Activated CD4-positive, alpha-beta T cell treated with anti-CD3 and anti-CD28 coated beads, Interleukin-2, amount 10 ng/mL, durations not matched to agents 7 days and 5 days (primary cell): ENCODE measurements around the gene ANKS3. TPM values are rescaled to one million over a fixed set of nuclear protein-coding genes. Genes with fewer than 3 reads are reported as not detected.
"Not testable (repeated sequence)": the region's sequence is repeated elsewhere in the genome, so short reads cannot be mapped to it uniquely, and the experiment has no call there.

Experiments
- CTCF ChIA-PET: fragments of 350-600 bp; sonication (Branson Sonifier 250); formaldehyde crosslinking; loops from one replicate; lab custom pipeline; 2021; ENCODE audit warnings: antibody characterized with exemption; lab: Charles Lee
- POLR2A ChIA-PET: fragments of 350-600 bp; sonication (Branson Sonifier 250); formaldehyde crosslinking; loops from one replicate; lab custom pipeline; 2021; ENCODE audit warnings: antibody characterized with exemption; lab: Charles Lee
- DNase-seq: peaks from one replicate; pipeline ENCODE4 v3.0.0-alpha.2; 2020
- H3K27ac Mint-ChIP-seq: one replicate; pipeline ENCODE4 v1.8.0; 2021; ENCODE audit warnings: mild to moderate bottlenecking, moderate library complexity, mixed read lengths
- H3K27me3 Mint-ChIP-seq: one replicate; pipeline ENCODE4 v1.8.0; 2021; ENCODE audit warnings: mixed read lengths
- H3K36me3 Mint-ChIP-seq: one replicate; pipeline ENCODE4 v1.8.0; 2021; ENCODE audit warnings: low read depth, mixed read lengths
- H3K4me1 Mint-ChIP-seq: one replicate; pipeline ENCODE4 v1.8.0; 2021; ENCODE audit warnings: mixed read lengths
- H3K4me3 Mint-ChIP-seq: one replicate; pipeline ENCODE4 v1.8.0; 2021; ENCODE audit warnings: mild to moderate bottlenecking, moderate library complexity, mixed read lengths
- H3K9me3 Mint-ChIP-seq: one replicate; pipeline ENCODE4 v1.8.0; 2021; ENCODE audit warnings: mixed read lengths
- total RNA-seq, 2 experiments: library from RNA; stranded (reverse); gene quantifications; one replicate each; pipeline ENCODE4 v1.2.3, GENCODE V29; 2021

The ANKS3 gene
- total RNA-seq, 2 experiments from 2014 or later: 12.4 to 16.7 TPM

DNA sequence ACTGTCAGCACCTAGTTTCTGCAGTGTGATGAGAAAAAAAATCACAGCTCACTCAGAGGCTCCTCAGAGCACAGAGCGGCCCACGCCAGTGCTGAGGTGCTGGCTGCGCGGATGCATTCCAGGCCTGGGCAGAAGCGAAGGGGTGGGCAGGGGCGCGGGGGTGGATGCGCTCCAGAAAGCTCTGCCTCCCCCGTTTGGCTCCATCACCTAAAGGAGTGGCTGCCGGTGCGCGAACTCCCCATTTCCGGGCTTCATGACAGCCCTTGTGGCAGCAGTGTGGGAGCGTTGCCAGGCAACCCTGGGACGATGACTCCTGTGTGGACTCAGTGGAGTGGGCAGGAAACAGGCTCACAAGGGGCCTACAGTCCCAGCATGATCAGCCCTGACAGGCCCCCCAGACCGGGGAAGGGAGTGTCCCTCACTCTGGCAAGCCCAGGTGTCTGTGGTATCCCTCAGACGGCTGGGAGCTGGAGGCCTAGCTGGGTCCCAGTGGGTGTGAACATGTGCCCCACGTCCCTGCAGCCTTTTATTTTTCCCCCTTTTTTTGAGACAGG, 73.5 kb downstream of the ANKS3 start:
- Mint-ChIP-seq H3K27ac (peak overlapping the region; percentile 88), H3K4me1 (peaks cover 69% of the 10 kb centered on the region), H3K9me3 (no peaks in the 10 kb centered on the region), H3K36me3 (peaks cover 39% of the 10 kb centered on the region), H3K4me3 (peak overlapping the region; percentile 22), H3K27me3 (no peaks in the 10 kb centered on the region)
- DNase-seq: peak; percentile 86
- ChIA-PET CTCF (interaction anchor here (0.6 to 3.2 kb wide), 6 partner anchors 10 to 432 kb away, joined by 3 to 18 read pairs (median 4); partner anchors contain the start of gene MGRN1), POLR2A (interaction anchor here (0.6 kb wide), 1 partner anchor 13 kb away, joined by 3 read pairs; no protein-coding TSS in a partner anchor)

DNA sequence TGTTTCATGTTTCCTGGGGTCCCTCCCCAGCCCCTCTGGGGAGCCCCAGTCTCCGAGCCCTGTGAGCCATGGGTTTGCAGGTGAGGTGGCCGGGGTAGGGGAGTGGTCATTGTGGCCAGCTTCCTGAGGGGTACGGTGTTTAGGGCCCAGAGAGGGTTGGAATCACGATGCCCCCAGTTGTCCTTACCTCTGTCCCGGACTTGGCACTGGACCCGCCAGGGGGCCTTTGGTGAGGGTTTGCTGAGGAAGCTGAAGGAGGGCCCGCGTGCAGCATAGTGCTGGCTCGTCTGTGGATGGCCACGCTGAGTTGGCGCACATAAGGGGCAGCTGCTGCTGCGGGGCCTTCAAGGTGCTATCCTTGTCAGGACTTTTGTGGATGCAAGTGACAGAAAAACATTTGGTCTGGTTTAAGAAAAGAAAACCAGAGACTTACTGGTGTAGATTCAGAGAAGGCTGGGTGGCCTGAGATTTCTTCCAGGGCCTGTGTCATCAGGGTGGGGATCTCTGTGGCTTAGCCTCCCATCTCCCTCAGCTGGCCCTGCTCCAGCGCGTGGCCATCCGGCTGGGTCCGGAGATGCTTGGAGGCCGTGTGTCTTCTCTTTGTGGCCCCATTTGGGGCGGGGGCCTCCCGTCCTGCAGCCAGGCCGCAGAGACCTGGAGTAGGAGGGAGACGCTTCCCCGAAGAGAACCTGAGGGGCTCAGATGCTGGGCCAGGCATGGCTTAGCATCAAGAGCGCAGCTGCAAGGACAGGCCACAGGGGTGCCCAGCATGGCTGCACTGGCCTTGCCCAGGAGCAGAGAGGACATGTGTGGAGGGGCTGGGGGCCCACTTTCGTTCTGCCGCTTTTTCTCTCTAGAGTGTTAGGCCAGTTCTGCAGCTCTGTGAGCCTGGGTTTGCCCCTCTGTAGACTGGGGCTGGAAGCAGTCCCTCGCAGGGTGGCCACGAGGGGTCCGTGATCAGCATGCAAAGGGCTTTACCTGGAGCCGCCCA, 74.4 kb downstream of the ANKS3 start:
- Mint-ChIP-seq H3K9me3 (no peaks in the 10 kb centered on the region), H3K4me3 (peak overlapping the region; percentile 22), H3K4me1 (peaks cover 61% of the 10 kb centered on the region), H3K27me3 (no peaks in the 10 kb centered on the region), H3K27ac (peak overlapping the region; percentile 88), H3K36me3 (peaks cover 37% of the 10 kb centered on the region)
- no peak for DNase-seq
- CTCF ChIA-PET: interaction anchor here (0.9 to 3.2 kb wide), 4 partner anchors 9 to 36 kb away, joined by 4 to 18 read pairs (median 8); partner anchors contain the start of gene MGRN1
- POLR2A ChIA-PET: no interaction called here

DNA sequence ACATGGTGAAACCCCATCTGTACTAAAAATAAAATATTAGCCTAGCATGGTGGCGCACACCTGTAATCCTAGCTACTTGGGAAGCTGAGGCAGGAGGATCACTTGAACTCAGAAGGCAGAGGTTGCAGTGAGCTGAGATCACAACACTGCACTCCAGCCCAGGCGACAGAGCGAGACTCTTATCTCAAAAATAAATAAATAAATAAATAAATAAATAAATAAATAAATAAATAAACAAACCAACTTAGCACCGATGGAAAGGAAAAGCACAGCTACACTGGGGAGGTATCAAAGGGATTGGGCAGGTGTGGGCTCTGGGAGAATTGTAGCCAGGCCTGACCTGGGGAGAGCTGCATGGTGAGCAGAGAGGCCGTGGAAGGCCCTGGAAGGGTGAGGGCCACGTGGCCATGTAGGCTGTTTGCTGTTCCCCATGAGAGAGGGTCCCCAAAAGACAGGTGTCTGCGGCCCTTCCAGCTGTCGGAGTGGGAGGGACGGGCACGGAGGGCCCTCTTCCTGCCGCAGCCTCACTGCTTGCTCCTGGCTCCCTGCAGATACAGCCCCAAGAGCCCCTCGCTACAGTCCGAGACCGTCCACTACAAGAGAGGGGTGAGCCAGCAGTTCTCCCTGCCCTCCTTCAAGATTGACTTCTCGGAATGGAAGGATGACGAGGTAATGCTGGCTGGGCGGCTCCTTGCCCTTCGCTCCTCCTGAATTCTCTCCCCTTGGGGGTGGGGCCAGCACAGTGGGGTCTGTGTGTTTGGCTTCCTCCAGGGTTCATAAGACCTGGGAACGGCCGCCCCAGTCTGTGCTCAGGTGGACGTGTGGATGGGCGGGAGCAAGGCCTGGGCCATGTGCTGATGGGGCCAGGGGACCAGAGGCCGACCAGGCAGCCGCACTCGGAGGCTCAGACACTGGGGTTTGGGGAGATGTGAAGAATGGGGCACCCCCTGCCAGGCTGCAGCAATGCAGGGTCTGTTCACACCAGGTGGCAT, 77.1 kb downstream of the ANKS3 start:
- Mint-ChIP-seq H3K27ac (no peak overlapping the region), H3K4me1 (peaks cover 36% of the 10 kb centered on the region), H3K9me3 (no peaks in the 10 kb centered on the region), H3K36me3 (peaks cover 32% of the 10 kb centered on the region), H3K27me3 (no peaks in the 10 kb centered on the region), H3K4me3 (no peak overlapping the region)
- POLR2A ChIA-PET: no interaction called here
- DNase-seq: no peak
- CTCF ChIA-PET: interaction anchor here (1.3 kb wide), 1 partner anchor 21 kb away, joined by 3 read pairs; no protein-coding TSS in a partner anchor

DNA sequence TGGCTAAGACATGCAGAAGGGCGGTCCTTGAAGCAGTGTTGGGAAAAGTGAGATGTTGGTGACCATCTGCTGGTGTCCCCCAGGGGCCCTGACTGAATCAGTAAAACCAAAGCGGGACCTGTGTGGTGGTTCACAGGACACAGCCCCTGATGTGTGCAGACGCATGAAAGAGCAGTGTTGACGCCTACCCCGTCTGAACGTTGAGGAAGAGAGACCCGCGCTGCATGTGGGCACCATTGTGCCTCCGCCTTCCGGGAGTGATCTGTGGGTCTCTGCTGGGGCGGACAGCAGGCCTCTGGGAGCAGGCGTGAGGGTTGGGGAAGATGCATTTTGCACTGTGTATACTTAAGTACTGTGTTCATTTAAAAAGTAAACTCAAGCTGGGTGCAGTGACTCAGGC, 77.8 kb downstream of the ANKS3 start:
- Mint-ChIP-seq H3K36me3 (peaks cover 33% of the 10 kb centered on the region), H3K4me1 (peaks cover 29% of the 10 kb centered on the region), H3K4me3 (no peak overlapping the region), H3K9me3 (no peaks in the 10 kb centered on the region), H3K27me3 (no peaks in the 10 kb centered on the region), H3K27ac (no peak overlapping the region)
- ChIA-PET POLR2A (no interaction called here), CTCF (interaction anchor here (1.3 kb wide), 1 partner anchor 21 kb away, joined by 3 read pairs; no protein-coding TSS in a partner anchor)
- DNase-seq: no peak

DNA sequence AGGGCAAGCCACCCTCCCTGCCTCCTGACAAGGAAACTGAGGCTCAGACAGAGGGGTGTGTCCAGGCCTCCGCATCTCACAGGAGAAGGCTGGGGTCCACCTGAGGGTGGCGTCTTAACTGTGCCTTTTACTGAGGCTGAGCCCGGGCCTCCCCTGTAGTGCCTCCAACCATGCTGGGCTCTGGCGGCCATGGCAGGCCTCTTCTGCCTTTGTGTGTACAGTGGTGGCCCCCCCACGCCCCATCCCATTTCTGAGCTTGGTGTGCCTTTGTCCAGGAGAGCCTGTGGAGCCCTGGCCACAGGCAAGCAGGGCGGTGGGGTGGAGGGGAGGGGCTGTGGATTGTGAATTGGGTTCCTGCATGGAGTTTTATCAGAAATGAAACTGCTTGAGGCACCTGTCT, 78.3 kb downstream of the ANKS3 start:
- POLR2A ChIA-PET: no interaction called here
- H3K4me3 Mint-ChIP-seq: no peak overlapping the region
- peaks cover 35% of the 10 kb centered on the region for H3K36me3 Mint-ChIP-seq
- CTCF ChIA-PET: interaction anchor here (1.3 kb wide), 1 partner anchor 20 kb away, joined by 3 read pairs; no protein-coding TSS in a partner anchor
- H3K27me3 Mint-ChIP-seq: no peaks in the 10 kb centered on the region
- no peak overlapping the region for H3K27ac Mint-ChIP-seq
- peaks cover 26% of the 10 kb centered on the region for H3K4me1 Mint-ChIP-seq
- no peaks in the 10 kb centered on the region for H3K9me3 Mint-ChIP-seq
- no peak for DNase-seq

DNA sequence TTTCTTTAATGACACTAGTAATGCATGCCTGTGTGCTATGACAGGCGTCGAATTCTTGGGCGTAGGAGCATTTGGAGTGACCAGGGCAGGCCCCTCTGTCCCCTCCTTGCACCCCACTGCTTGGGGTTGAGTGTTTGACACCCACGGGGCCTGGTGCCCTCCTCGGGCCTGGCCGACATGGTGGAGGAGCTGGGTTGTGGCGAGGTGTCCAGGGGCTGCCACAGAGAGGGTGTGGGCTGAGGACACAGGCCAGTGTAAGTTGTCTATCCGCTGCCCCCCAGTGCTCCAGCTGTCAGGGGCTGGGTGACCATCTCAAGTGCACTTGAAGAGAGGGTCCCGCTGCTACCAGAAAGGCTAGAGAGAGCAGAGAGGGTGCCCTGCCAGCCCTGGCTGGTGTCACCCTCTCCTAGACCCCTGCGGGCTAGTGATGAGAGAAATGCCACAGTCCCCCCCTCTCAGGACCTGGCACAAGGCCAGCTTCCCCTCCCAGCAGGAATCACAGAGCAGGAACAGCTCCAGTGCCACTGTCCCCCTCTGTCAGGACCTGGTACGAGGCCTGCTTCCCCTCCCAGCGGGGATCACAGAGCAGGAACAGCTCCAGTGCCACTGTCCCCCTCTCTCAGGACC, 79.0 kb downstream of the ANKS3 start:
- Mint-ChIP-seq H3K4me1 (peaks cover 26% of the 10 kb centered on the region), H3K4me3 (no peak overlapping the region), H3K36me3 (peaks cover 40% of the 10 kb centered on the region), H3K27ac (no peak overlapping the region), H3K9me3 (no peaks in the 10 kb centered on the region), H3K27me3 (no peaks in the 10 kb centered on the region)
- no peak for DNase-seq
- CTCF ChIA-PET: no interaction called here
- POLR2A ChIA-PET: no interaction called here

DNA sequence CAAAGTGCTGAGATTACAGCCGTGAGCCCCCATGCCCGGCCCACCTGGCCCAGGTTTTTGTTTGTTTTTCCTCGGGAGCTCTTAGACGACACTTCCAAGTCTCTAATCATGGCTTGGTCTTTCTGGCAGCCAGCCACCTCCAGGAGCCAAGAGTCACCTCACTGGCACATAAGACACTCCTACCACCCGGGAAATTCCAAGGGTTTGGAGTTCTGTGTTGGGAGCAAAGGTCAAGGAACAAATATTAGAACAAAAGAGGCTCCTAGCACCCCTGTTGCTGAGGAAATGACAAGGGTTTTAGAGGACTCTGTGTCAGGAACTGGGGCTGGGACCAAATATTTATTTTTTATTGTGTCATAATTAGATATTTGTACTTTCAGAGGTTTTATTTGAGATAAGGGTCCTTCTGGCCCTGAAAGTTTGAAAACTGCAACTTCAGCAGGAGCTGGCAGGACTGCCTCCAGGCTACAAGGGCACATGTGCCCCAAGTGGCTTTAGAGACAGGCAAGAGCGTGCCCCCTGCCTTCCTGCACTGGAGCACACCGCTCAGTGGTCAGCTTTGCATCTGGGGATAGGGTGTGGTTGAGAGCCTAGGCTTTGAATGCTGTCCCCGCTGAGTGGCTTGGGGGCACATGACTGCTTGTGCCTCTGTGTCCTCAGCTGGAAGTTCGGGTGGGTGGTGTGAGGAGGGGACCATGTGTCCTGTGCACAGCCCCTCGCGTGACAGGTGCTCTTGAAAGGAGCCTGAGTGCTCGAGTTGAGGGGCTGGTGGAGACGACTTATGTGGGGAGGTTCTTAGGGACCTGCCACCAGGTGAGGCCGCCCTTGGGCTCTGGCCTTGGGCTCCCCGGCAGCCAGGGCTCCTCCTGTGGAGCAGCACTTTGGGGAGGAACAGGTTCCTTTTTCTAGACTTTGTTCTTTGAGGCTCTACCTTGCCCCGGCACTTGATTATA, 79.8 kb downstream of the ANKS3 start:
- H3K27me3 Mint-ChIP-seq: no peaks in the 10 kb centered on the region
- ChIA-PET CTCF (no interaction called here), POLR2A (no interaction called here)
- no peaks in the 10 kb centered on the region for H3K9me3 Mint-ChIP-seq
- no peak overlapping the region for H3K27ac Mint-ChIP-seq
- H3K4me3 Mint-ChIP-seq: no peak overlapping the region
- H3K36me3 Mint-ChIP-seq: peaks cover 38% of the 10 kb centered on the region
- no peak for DNase-seq
- peaks cover 24% of the 10 kb centered on the region for H3K4me1 Mint-ChIP-seq

DNA sequence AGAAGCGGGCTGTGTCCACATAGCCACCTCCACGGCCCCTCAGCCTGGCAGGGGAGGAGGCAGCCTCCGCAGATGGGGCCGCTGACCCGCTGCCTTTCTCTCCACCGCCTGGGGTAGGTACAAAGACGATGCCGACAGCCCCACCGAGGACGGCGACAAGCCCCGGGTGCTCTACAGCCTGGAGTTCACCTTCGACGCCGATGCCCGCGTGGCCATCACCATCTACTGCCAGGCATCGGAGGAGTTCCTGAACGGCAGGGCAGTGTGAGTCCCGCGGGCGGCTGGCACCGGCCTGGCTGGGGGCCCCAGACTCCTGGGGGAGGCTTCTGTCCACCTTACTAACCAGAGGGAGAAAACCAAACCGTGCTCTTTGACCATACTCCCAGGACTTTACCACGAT, 81.5 kb downstream of the ANKS3 start:
- Mint-ChIP-seq H3K36me3 (peaks cover 37% of the 10 kb centered on the region), H3K27me3 (no peaks in the 10 kb centered on the region), H3K4me3 (no peak overlapping the region), H3K27ac (no peak overlapping the region), H3K9me3 (no peaks in the 10 kb centered on the region), H3K4me1 (peaks cover 23% of the 10 kb centered on the region)
- CTCF ChIA-PET: no interaction called here
- POLR2A ChIA-PET: no interaction called here
- DNase-seq: no peak

DNA sequence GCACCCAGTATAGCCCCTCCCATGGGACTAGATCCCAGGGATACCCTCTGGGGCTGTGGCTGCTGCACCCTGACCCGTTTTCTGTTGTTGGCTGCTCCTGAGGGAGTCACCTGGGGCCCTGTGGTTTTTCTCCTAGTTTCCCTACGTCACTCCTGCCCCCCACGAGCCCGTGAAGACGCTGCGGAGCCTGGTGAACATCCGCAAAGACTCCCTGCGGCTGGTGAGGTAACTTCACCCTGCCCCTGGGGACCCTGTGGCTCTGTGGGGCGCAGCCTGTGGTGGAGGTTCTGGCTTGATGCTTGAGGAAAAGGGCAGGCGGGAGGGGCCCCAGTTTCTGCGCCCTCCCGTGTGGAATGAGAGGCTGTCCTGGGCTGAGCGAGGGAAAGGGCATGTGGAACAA, 82.2 kb downstream of the ANKS3 start:
- Mint-ChIP-seq H3K4me1 (peaks cover 31% of the 10 kb centered on the region), H3K9me3 (no peaks in the 10 kb centered on the region), H3K27ac (no peak overlapping the region), H3K36me3 (peaks cover 37% of the 10 kb centered on the region), H3K4me3 (no peak overlapping the region), H3K27me3 (no peaks in the 10 kb centered on the region)
- POLR2A ChIA-PET: no interaction called here
- DNase-seq: no peak
- CTCF ChIA-PET: interaction anchor here (0.9 to 2.7 kb wide), 2 partner anchors 9 to 26 kb away, joined by 4 to 18 read pairs; no protein-coding TSS in a partner anchor

DNA sequence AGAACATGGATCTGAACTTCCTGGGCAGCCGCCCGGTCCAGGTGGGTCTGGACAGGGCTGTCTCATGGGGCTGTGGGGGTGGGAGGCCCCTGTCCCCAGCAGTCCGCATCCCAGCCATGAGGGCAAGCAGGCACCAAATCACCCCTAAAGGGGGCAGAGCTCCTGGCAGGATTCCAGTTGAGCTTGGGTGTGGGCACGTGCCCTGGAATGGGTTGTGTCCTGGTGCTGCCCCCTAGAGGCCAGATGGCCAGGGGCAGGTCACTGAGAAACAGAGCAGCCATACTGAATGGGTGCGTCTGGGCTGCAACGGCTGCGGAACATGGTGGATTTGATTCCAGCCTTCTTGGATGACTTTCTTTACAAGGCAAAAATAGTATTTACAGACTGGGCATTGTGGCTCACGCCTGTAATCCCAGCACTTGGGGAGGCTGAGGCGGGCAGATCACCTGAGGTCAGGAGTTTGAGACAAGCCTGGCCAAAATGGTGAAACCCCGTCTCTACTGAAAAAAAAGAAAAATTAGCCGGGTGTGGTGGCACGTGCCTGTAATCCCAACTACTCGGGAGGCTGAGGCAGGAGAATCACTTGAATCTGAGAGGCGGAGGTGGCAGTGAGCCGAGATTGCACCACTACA, 83.5 kb downstream of the ANKS3 start:
- Mint-ChIP-seq H3K27ac (peak overlapping the region; percentile 54), H3K4me1 (peaks cover 33% of the 10 kb centered on the region), H3K36me3 (peaks cover 30% of the 10 kb centered on the region)
- peak; percentile 74 for DNase-seq
- CTCF ChIA-PET: interaction anchor here (0.6 to 2.7 kb wide), 15 partner anchors 10 to 461 kb away, joined by 3 to 18 read pairs (median 4); no protein-coding TSS in a partner anchor
- not testable (repeated sequence) for H3K27me3 Mint-ChIP-seq, H3K4me3 Mint-ChIP-seq, H3K9me3 Mint-ChIP-seq
- POLR2A ChIA-PET: interaction anchor here (0.7 kb wide), 1 partner anchor 113 kb away, joined by 3 read pairs; no protein-coding TSS in a partner anchor
